ENCODE measurements around the gene HMG20B.

Gene HMG20B

GRCh38 chr19:3572855-3573161, at the start of gene HMG20B:
TSS of gene HMG20B (plus strand) at chr19:3572944. CDS start at chr19:3573310, 366 bp downstream.
- TF ChIP-seq CTCF (IDR thresholded peaks at IDR 0.05): no peak

- TF ChIP-seq CTCF (IDR thresholded peaks at IDR 0.05): no peak
These were observed 49.2 kb upstream of the HMG20B start for GRCh38 chr19:3523361-3524077.

GRCh38 chr19:3524078-3524842, 48.5 kb upstream of the HMG20B start:
- no peak for TF ChIP-seq CTCF (IDR thresholded peaks at IDR 0.05)

- no peak for TF ChIP-seq CTCF (IDR thresholded peaks at IDR 0.05)
These were observed 47.8 kb upstream of the HMG20B start for GRCh38 chr19:3524904-3525451.

GRCh38 chr19:3526507-3527237, 46.1 kb upstream of the HMG20B start:
- TF ChIP-seq CTCF (IDR thresholded peaks at IDR 0.05): peak; percentile 46

- no peak for TF ChIP-seq CTCF (IDR thresholded peaks at IDR 0.05)
These were observed 45.4 kb upstream of the HMG20B start for GRCh38 chr19:3527238-3527910.

GRCh38 chr19:3528080-3528479, 44.7 kb upstream of the HMG20B start:
- no peak for TF ChIP-seq CTCF (IDR thresholded peaks at IDR 0.05)

Measured in LNCAP (cell line).